ENCODE measurements around the gene CCKAR.
A peak's percentile ranks its signal among the peaks of the same experiment; 100 is the strongest.
"Not testable (repeated sequence)": the region's sequence is repeated elsewhere in the genome, so short reads cannot be mapped to it uniquely, and the experiment has no call there.

CCKAR gene, protein sequence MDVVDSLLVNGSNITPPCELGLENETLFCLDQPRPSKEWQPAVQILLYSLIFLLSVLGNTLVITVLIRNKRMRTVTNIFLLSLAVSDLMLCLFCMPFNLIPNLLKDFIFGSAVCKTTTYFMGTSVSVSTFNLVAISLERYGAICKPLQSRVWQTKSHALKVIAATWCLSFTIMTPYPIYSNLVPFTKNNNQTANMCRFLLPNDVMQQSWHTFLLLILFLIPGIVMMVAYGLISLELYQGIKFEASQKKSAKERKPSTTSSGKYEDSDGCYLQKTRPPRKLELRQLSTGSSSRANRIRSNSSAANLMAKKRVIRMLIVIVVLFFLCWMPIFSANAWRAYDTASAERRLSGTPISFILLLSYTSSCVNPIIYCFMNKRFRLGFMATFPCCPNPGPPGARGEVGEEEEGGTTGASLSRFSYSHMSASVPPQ

DNA sequence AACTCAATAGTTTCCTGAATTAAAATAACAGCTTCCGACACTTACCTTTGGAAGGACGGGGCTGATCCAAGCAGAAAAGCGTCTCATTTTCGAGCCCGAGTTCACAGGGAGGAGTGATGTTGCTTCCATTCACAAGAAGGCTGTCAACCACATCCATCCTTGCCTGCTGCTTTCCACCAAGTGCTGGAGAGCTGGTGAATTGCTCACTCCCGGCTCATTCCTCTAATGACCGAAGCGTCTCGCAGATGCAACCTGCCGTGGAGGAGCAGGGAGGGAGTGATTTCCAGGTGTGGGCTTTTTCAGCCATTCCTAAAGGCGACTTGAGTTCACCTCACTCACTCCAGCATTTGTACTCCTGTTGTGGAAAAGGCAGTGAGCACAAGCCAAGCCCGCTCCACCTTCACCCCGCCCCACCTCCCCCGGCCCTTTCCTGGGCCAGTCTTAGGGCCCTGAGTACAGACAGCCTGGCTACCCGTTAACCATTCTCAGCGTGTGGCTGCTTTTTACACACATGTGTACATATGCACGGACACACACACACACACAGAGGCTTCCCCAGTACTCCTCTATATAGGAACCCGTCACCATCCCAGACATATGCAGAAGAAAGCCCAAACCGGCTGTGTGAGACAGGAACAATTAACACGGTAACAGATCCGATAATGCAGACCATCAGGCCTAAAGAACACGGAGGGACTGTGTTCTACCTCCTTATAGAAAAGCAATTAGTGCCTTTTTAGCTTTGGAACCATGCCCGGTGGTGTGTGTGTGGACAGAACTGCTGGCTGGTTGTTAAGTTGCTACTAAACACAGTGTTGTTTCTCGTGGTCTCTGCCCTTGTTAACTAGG is at the start of gene CCKAR:
TSS of gene CCKAR (minus strand) at position 374 of the 849 bp plus-strand sequence. CDS start at position 157, 217 bp downstream.
- DNase-seq, result peak; percentile 34

DNA sequence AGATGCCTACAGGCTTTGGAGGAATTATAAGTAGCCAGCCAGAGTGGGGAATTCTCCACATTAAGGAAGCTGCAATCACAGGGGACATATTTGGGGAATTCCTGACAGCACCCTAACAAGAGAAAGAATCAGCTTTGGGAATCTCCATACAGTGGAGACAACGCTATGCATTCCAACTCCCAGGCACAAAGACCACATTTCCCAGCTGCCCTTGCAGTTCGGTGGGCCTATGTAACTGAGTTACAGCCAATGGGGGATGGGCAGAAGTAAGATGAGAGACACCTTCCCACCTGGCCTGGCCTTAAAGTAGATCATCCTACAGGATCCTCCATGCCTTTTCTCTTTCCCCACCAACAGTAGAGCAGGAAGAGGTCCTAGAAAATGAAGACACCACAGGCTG is 43.4 kb upstream of the CCKAR start:
- DNase-seq, result no peak

DNA sequence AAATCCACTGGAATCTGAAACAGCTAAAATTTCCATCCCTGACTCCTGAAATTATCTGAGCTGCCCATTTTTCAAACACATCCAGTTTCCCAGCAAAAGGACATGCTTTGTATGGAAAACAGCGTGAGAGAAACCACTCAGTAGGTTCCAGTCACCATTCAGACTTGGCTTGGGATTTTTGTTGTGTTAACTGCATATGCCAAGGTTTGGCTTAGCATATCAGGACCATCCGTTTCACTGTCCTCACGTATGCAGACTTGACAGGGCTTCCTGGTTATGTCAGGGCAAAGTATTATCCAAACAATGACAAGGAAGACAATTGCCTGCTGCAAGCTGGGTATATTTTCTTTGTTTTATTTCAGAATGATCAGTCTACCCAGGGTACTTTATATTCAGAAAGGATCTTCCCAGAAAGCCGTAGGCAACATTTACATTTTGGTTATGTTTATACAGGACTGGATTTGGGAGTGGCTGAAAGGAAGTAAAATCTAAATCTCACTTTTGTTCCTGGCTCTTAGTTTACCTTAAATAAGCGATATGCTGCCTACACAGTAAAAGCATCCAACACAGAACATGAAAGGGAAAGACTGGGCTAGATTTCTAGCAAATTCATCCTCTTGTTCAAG is 41.3 kb upstream of the CCKAR start:
- DNase-seq, result no peak

DNA sequence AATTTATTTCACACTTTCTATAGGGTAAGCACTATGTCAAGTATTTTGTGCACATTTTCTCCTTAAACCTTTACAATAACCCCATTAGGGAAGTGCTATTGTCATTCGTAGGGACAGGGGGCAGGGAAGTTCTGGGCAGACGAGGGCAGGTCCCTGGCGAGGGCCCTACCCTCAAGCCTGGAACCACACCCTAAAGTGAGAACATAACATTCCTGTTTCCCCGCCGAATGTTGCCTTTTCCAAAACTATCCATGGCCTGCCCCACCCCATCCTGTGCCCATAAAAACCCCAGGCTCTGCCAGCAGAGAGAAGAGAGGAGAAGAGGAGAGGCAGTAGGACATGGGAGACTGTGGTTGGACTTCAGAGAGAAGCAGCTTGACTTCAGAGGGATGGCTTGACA is 39.8 kb upstream of the CCKAR start:
- DNase-seq, result no peak

DNA sequence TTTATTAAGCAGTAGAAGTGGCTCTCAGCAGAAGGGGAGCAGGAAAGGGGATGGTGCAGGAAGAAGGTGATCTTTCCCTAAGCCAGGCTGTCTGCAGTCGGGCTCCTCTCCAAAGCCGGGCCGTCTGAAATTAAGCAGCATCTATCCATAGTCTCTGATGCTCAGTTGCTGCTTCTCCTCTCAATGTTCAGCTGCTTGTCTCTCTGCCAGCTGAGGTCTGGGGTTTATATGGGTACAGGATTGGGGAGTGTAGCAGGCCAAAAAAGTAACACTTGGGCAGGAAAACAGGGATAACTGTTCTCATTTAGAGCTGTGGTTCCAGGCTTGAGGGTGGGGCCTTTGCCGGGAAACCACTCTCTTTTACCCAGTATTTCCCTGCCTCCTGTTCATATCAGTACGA is 39.2 kb upstream of the CCKAR start:
- DNase-seq, result no peak

DNA sequence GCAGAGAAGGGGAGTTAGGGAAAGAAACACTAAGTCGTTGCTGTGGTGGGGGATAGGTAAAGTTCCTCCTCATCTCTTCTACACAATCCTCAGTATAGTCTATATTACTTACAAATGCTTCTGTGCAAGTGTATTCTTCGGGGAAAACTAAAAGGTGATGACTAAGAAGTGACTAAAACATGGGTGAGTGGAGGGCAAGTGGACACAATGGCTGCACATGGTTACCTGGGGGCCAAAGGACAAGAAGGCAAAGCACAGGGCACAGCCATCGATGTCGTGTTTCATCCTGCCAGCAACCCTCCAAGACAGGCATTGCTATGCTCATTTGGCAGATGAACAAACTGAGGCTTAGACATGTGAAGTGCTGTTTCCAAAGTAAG is 35.5 kb upstream of the CCKAR start:
- peak; percentile 20 for DNase-seq

DNA sequence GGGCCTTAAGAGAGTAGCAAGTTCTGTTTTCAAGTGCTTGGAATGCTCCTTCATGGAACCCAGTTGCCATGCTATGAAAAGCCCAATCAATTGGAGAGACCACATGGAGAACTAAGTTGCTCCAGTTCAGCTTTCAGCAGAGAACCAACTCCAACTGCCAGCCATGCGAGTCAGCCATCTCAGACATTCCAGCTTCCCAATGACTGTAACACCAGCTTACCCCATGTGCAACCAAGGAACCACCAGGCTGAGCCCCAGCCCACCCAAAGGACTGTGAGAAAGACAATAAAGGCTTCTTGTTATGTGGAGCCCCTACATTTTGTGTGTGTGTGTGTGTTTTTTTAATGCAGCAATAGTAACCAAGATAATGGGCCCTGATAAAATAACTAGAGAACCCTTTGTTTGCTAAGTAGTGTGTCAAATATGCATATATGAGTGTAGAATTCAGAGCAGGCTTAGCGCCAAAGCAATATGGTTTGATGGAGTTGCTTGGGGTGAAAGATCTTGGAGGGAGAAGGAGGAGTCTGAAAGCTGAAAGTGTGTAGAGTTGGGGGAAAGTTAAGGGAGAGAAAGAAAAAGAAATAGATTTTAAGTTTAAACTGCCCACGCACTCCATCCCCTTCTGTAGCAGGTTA is 35.0 kb upstream of the CCKAR start:
- peak; percentile 77 for DNase-seq

DNA sequence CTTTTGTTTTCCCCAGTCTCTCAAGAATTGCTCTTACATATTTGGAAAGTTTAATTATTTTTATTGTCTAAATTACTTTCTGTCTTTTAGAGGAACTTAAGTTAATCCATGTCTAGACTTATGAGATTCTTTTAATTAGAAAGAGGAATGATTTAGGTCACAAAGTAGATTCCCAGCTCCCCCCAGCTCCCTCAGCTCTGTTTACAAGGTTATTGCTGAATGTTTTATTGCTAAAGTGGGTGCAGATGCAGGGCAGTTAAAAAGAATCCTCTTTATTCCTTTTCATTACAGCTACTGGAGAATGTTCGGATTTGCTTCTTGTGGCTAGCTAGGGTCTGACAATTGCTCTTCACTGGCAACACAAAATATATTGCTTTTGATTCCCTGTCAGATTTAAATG is 33.7 kb upstream of the CCKAR start:
- DNase-seq, result no peak

DNA sequence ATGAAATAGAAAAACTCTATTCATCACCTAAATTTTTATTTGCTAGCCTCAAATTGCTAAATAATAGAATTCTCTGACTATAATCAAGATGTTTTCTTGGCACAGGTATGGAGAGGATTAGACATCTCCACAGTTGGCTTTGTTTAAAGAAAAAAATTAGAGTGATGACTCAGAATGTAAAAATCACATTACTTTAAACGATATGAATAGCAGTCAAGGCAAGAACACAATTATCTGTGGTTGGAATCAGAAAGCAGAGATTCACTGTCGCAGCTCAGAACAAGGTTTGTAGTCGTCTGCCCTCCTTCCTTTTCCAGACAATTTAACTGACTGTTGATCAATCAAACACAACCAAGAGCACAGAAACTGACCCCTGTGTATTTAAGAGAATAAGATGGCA is 32.2 kb upstream of the CCKAR start:
- DNase-seq, result peak; percentile 24

DNA sequence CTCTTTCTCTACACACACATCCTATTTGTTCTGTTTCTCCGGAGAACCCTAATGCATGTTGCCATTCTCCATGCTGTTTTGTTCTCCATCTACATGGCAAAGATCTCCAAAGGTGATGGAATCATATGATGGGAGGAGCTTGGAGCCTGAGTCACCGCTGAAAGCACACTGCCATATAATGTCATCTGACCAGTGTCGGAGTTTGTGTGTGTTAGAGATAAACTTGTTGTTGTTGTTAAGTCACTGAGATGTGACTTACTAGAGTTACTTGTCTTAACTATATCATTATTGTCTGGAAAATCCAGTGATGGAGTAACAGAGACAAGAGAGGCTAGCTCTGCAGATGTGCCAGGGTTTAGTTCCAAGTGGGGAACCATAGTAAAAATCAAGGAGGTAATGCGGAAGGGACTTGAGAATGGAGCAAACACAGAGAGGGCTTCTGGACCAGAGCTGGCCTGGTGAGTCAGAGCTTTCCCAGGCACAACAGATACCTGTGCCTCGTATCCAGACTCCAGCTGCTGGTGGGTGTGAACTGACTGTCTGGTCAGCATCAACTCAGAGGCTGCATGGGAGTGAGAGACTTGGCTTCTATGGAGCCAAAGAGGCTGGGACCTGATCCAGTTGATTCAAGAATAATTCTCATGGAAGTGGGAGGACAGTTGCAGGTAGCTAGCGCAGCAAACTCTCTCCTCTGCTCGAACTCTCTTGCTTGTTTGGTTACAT is 30.6 kb upstream of the CCKAR start:
- DNase-seq, result no peak

DNA sequence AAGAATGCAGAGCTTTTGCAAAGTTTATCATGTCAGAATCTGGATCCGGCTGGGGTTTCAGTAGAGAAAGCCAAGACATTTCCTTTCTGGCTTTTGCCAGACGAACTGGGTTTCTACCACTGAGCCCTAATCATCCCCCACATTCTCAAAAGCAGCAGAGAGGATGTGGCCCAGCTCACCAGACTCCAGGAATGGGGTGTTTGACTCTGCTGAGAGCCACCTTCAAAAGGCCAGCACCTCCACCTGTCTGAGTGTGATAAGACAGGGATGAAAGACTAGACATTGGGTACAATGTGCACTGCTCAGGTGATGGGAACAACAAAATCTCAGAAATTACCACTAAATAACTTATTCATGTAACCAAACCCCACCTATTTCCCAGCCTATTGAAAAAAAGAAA is 25.7 kb upstream of the CCKAR start:
- no peak for DNase-seq

DNA sequence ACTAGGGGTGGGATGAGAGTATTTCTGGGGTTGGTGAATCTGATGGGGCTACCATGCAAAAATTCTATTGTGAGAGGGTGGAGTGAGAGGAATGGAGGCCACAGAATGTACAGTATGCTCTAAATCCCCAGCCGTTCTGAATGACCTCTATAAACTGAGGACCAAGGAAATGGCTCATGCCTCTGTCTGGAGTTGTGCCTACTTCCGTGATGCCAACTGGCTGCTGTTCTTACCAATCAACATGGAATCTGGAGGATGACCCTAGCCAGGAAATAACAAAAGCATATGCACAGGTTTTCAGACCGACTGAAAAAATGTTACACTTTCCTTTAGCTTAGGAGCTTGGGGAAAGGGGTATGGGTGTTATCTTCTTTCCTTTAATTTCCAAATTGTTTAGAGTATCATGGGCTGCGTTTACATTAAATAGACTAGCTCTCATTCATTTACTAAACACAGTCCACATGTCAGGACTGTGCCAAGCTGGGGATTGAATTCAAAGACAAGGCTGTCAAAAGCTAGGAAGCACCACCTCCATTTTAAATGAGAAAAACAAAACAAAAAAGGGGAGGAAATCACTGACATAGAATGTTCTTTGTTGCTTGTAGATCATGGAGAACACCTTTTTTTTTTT is 20.2 kb upstream of the CCKAR start:
- DNase-seq, result no peak

DNA sequence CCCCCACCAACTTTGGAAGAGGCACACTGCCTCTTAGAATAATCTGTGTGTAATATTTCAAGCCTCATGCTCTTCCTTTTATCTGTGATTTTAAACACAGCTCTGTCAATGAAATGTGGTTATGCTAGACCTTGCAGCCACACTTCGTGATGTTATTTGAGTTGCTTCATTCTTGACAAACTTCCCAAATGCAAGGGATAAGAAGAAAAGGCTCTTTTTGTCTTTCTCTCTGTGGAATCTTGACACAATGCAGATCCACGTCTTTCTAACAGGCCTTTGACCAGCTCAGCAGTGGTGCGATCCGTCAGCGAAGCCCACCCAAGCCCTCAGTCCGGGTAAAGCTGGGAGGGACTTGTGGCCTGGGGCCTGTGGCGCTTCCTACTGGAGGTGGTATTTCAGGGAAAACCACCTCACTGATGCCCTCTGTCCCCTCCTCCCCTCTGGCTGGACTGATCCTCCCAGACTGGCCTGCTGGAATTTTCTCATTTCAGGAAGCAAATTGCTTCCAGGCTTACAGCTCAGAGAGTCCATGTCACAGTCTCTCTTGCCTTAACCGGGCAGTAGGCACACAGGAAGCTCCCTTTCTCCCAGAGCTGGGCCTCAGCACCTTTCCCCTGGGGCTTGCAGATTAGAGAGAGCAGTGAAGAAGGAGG is 19.5 kb upstream of the CCKAR start:
- DNase-seq, result no peak

DNA sequence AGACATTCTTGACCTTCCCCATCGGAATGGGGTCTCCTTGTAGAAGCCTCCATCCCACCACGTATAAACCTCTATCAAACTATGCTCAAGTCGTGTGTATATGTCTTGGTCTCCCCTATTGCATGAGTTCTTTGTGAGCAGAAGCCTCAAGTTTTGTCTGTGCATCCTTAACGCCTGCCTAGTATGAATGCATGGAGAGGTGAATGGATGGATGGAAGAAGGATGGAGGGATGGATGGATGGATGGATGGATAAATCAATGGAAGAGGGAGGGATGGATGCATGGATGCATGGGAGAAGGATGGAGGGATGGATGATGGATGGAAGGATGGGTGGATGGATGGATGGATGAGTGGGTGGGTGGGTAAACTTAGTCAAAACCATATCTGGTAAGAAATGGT is 17.0 kb upstream of the CCKAR start:
- no peak for DNase-seq

DNA sequence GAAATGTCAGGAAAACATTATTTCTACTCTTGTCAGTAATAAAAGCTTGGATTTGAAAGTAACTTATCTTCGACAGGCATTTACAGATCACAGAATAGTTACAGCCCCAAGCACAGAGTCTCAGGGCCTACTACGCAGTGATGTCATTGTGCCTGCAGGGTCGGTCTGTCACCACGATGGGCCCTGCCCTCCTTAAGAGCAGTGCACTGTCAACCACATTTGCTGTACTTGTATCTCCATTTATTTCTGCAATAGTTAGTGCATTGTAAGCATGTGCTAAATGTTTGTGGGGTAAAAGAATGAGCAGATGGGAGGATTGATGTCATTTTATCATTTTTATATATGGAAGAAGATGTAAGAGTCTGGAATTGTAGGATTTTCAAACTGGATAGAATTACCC is 13.6 kb upstream of the CCKAR start:
- DNase-seq, result no peak

DNA sequence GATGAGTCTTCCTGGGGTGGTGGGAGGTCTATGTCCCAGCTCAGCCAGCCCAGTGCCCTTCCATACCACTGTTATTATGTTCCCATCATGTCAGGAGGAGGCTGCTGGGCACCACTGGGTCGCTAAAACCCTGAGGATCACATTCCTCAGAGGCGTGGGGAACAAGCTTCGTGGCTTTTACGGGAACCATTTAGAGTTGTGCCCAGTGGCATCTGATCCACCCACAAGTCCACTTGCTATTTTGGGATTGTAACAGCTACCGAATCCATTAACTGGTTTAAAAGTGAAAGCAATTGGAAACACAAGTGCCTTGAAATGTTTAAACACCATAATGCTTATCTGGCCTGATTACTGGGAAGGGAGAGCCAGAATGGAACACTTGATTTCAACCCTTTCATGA is 13.1 kb upstream of the CCKAR start:
- DNase-seq, result no peak

DNA sequence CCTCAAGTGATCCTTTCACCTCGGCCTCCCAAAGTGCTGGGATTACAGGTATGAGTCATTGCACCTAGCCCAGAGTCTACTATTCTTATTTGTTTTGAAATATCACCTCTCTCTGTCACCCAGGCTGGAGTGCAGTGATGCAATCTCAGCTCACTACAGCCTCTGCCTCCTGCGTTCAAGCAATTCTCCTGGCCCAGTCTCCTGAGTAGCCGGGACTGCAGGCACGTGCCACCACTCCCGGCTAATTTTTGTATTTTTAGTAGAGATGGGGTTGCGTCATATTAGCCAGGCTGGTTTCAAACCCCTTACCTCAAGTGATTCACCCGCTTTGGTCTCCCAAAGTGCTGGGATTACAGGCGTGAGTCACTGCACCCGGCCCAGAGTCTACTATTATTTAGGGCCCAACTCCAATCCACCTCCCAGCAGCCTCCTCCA is 10.3 kb upstream of the CCKAR start:
- not testable (repeated sequence) for DNase-seq

DNA sequence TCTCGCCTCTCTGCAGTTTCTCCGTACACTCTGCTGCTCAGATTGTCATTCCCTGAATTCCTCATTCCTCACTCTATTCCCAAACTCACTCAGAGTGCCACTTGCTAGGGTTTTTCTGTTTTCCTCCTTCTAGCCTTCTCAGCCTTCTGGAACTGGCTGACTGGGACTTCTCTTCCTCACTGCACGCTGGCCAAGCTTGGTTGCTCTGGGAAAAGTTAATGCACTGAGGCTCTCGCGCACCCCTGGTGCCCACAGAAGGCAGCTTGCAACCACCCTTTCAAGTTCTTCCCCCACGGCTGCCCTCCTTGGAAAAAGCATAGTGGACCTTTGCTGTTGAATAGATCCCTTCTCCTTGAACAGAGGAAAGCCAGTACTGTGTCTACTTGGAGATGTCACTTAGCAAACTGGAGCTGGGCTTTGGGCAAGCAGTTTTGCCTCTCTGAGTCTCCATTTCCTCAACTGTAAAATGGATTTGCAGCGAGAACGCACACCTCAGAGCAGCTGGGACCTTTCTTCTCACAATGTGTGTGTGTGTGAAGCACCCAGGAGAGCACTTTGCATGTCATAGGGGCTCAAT is 6.0 kb upstream of the CCKAR start:
- DNase-seq, result no peak

DNA sequence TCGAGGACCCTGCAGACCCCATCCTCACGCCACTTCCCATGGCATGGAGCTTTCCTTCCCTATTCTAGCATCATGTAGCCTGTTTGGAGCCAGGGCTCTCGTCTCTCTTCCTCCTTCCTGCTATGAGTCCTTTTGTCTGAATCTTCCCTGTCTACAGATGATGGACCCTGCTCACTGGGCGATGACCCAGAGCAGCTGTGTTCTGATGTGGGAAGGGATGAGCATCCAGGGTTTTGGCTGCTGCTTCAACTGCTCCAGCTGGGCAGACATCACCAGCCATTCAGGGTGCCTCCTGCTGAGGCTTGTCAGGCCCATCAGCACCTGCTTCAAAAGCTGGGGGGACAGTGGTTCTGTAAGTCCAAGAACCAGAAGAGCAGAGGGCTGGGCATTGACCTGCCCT is 3.2 kb upstream of the CCKAR start:
- DNase-seq, result no peak

DNA sequence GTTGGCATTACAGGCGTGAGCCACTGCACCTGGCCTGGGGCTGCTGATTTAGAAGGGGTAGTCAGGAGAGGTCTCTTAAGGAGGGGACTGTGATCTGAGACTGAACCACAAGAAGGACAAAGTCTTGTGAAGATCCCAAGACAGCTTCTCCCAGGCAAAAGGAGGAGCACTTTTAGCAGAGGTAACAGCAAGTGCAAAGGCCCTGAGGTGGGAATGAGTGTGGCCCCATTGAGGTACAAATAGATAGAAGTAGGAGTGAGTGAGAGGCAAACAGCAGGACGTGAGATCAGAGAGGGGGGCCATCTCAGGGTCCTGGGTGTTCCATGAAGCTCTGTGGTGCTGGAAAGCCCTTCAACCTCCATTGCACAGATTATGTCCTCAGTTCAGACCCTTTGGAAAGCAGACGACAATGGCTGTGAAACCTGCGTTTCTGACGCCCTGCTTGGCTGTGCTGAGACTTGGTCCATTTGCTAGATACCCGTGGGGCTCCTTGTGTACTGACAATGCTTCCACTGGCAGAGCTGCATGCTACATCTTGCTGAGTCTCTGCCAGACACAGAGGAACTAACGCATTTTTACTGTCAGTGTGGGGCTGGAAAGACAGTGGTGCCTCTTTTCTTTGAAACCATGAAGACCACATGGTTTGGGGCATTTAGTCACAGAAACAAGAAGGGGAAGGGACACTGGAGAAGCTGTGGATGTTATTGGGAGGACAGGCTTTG is 1.3 kb upstream of the CCKAR start:
- DNase-seq, result no peak

DNA sequence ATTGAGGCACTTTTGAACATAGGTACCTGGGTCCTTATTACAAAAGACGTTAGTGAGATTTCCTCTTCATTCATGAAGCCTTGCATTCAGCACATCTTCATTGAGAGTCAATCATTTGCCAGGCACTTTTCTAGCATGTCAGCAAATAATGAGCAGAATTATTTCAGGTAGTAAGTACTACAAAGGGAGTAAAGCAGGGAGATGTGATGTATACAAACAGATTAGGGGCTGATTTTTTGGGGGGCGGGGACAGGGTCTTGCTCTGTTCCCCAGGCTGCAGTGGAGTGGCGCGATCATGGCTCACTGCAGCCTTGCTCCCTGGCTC is 638 bp upstream of the CCKAR start:
- no peak for DNase-seq

Measured in kidney glomerular epithelial cell (primary cell).